GM12874 (cell line): Measurements from ENCODE around the gene DHCR7.

Source experiments
- CTCF ChIP-seq: IDR thresholded peaks from 2 replicates; pipeline ENCODE4 v1.5.1; 2011; ENCODE audit warnings: low read depth, mild to moderate bottlenecking, control low read depth, low read length, moderate library complexity; ENCODE audit not compliant: insufficient read depth

Gene DHCR7

GRCh38 chr11:71391796-71392195, 56.4 kb downstream of the DHCR7 start:
- no peak for TF ChIP-seq CTCF

DNA sequence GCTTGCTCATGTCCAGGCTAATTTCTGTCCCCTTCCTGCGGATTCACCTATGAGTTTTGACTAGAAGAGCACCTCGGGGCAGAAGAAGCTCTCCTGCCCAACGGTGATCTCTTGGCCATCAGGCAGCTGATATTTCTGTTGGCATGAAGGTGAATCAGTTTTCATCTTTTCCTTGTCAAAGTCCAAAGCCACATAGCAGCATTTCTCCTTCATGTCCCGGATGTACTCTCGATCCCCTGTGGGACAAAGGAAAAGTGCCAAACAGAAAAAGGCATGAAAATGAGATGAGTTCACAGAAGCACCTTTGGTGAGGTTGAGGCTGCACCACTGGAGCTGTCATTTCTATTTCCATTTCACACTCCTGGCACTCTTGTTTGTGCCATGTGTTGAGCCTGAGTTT, 56.8 kb downstream of the DHCR7 start:
- TF ChIP-seq CTCF: no peak

- no peak for TF ChIP-seq CTCF
These were observed 59.5 kb downstream of the DHCR7 start for GRCh38 chr11:71388637-71389235.

DNA sequence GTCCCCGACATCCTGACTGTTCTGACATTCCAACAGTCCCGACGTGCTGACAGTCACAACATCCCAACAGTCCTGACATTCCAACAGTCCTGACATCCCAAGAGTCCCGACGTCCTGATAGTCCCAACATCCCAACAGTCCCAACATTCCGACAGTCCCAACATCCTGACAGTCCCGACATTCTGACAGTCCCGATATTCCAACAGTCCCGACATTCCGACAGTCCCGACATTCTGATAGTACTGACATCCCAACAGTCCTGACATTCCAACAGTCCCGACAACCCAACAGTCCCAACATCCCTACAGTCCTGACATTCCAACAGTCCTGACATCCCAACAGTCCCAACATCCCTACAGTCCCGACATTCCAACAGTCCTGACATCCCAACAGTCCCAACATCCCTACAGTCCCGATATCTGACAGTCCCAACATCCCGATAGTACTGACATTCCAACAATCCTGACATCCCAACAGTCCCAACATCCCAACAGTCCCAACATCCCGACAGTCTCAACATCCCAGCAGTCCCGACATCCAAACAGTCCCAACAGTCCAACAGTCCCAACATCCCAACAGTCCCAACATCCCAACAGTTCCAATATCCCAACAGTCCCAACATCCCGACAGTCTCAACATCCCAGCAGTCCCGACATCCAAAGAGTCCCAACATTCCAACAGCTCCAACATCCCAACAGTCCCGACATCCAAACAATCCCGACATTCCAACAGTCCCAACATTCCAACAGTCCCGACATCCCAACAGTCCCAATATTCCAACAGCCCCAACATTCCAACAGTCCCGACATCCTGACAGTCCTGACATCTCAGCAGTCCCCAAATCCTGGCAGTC, 60.2 kb downstream of the DHCR7 start:
- no peak for TF ChIP-seq CTCF

DNA sequence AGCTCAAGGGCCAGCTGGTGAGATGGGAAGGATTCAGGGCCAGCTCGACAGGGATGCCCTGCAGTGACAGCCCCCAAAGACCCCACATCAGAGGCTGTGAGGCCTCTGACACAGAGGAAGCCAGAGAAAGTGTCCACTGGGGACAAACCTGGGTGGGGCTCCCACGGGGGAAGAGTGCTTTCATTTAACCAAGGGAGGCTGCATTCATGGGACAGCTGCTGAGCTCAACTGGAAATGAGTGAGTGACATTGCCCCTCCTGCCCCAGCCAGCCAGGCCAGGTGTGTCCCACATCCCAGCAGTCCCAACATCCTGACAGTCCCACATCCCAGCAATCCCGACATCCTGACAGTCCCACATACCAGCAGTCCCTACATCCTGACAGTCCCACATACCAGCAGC, 61.0 kb downstream of the DHCR7 start:
- TF ChIP-seq CTCF: no peak

GRCh38 chr11:71386202-71386601, 62.0 kb downstream of the DHCR7 start:
- TF ChIP-seq CTCF: no peak

DNA sequence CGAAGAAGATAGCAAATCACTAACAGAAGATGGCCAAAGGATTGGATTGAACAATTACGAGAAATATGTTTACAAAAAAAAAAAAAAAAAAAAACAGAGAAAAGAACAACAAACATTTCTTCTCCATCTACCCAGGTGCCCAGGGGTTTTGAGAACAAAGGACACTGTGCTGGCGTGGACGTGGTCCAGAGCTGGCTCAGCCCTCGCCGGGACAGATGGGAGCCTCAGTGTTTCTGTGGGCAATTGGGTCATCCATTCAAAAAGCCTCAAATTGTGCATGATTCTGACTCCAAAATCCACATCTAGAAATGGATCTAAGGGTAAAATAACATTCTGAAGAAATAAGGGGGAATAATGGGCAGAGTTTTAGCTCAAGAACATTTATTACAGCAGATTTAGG, 63.1 kb downstream of the DHCR7 start:
- TF ChIP-seq CTCF: no peak
